ENCODE data around the gene ITGB2.

The ITGB2 gene

GRCh38 chr21:44888581-44889550 lies 31.8 kb downstream of the ITGB2 start:
- no peak overlapping the region for H3K9ac ChIP-seq (ENCODE audit: low read length)
- no peaks in the 10 kb centered on the region for H3K4me1 ChIP-seq (ENCODE audit: insufficient read depth, low read length, severe bottlenecking)
- no peak overlapping the region for H3K4me3 ChIP-seq (ENCODE audit: low read depth, low read length, poor library complexity, severe bottlenecking)
- no peaks in the 10 kb centered on the region for H3K9me3 ChIP-seq (ENCODE audit: low read length)
- H3K79me2 ChIP-seq (ENCODE audit: insufficient read depth, low read length), result no peaks in the 10 kb centered on the region
- H4K20me1 ChIP-seq (ENCODE audit: insufficient read depth, low read length), result no peaks in the 10 kb centered on the region
- no peak overlapping the region for H3K27ac ChIP-seq (ENCODE audit: low read depth, low read length, poor library complexity, severe bottlenecking)
- no peak overlapping the region for H3K4me2 ChIP-seq (ENCODE audit: low read length)
- H3K27me3 ChIP-seq (ENCODE audit: insufficient read depth, low read length), result peaks cover 8% of the 10 kb centered on the region; the same call in 1 of the 2 replicates
- H3K36me3 ChIP-seq (ENCODE audit: insufficient read depth, low read length), result no peaks in the 10 kb centered on the region
- H3F3A ChIP-seq (ENCODE audit: insufficient read depth, low read length), result no peaks in the 10 kb centered on the region
- no peak overlapping the region for H2AFZ ChIP-seq (ENCODE audit: low read length)
- no peaks in the 10 kb centered on the region for H3K9me2 ChIP-seq (ENCODE audit: low read depth, low read length)
- TF ChIP-seq CTCF (IDR thresholded peaks at IDR 0.05; ENCODE audit: low read length), result no peak
- no peak for TF ChIP-seq EZH2 (IDR thresholded peaks at IDR 0.05; ENCODE audit: borderline replicate concordance, low read length)

GRCh38 chr21:44887807-44888580 lies 32.7 kb downstream of the ITGB2 start:
- no peaks in the 10 kb centered on the region for H3K36me3 ChIP-seq (ENCODE audit: insufficient read depth, low read length)

More at GRCh38 chr21:44887807-44888580, 32.7 kb downstream of the ITGB2 start:
- no peaks in the 10 kb centered on the region for H3K9me2 ChIP-seq (ENCODE audit: low read depth, low read length)
- H3K4me2 ChIP-seq (ENCODE audit: low read length), result no peak overlapping the region
- peaks cover 3% of the 10 kb centered on the region; the same call in 1 of the 2 replicates for H3K27me3 ChIP-seq (ENCODE audit: insufficient read depth, low read length)
- H3K79me2 ChIP-seq (ENCODE audit: insufficient read depth, low read length), result no peaks in the 10 kb centered on the region
- no peak for TF ChIP-seq CTCF (IDR thresholded peaks at IDR 0.05; ENCODE audit: low read length)
- TF ChIP-seq EZH2 (IDR thresholded peaks at IDR 0.05; ENCODE audit: borderline replicate concordance, low read length), result no peak
- no peaks in the 10 kb centered on the region for H4K20me1 ChIP-seq (ENCODE audit: insufficient read depth, low read length)
- H3K9ac ChIP-seq (ENCODE audit: low read length), result no peak overlapping the region
- H3K4me1 ChIP-seq (ENCODE audit: insufficient read depth, low read length, severe bottlenecking), result no peaks in the 10 kb centered on the region
- no peak overlapping the region for H2AFZ ChIP-seq (ENCODE audit: low read length)
- H3K4me3 ChIP-seq (ENCODE audit: low read depth, low read length, poor library complexity, severe bottlenecking), result no peak overlapping the region
- H3K27ac ChIP-seq (ENCODE audit: low read depth, low read length, poor library complexity, severe bottlenecking), result no peak overlapping the region
- no peaks in the 10 kb centered on the region for H3F3A ChIP-seq (ENCODE audit: insufficient read depth, low read length)
- H3K9me3 ChIP-seq (ENCODE audit: low read length), result no peaks in the 10 kb centered on the region

Measured in OCI-LY1 (cell line).